Esophagus squamous epithelium (tissue), 5 donors: ENCODE results near the gene TOX2. TPM values are rescaled to one million over a fixed set of nuclear protein-coding genes. Genes with fewer than 3 reads are reported as not detected.

ENCODE experiments used
- DNase-seq: peaks from one replicate; lab custom pipeline; 2025; lab: John Stamatoyannopoulos, UW
- H3K27ac ChIP-seq, 4 donors: fragments of 200-600 bp; sonication (generic); one replicate each; pipeline ENCODE4 v1.5.1; 2016 to 2019; ENCODE audit warnings: mild to moderate bottlenecking in 1 of 4
- H3K27me3 ChIP-seq, 4 donors: fragments of 200-600 bp; sonication (generic); 1 replicate in 3 of 4; 2 replicates in 1 of 4; pipeline versions ENCODE4 v1.5.1 to v1.6.0; 2017 to 2021; ENCODE audit warnings: antibody characterized with exemption in 1 of 4
- H3K36me3 ChIP-seq, 3 donors: fragments of 200-600 bp; sonication (generic); one replicate each; pipeline ENCODE4 v1.5.1; 2016 to 2019
- H3K4me1 ChIP-seq, 3 donors: fragments of 200-600 bp; sonication (generic); one replicate each; pipeline ENCODE4 v1.5.1; 2017 to 2019
- H3K4me3 ChIP-seq, 4 donors: fragments of 200-600 bp; sonication (generic); 1 replicate in 3 of 4; 2 replicates in 1 of 4; pipeline ENCODE4 v1.5.1; 2016 to 2019; ENCODE audit warnings: mild to moderate bottlenecking in 2 of 4, moderate library complexity in 1 of 4
- H3K9me3 ChIP-seq, 3 donors: fragments of 200-600 bp; sonication (generic); one replicate each; pipeline ENCODE4 v1.5.1; 2016 to 2019
- POLR2A ChIP-seq, 4 donors: fragments of 450-650 bp; IDR thresholded peaks; one replicate each; pipeline ENCODE4 v1.6.1; 2017; ENCODE audit warnings: antibody characterized with exemption in 4 of 4, mild to moderate bottlenecking in 4 of 4, moderate library complexity in 3 of 4
- WGBS, 2 donors: methylation state at CpG; one replicate each; pipeline ENCODE4 v1.1.5; 2018; 5-methylcytosine and 5-hydroxymethylcytosine counted together
- intact Hi-C: fragments of 100-400 bp; cut with DNase I; formaldehyde crosslinking; loops from one replicate; pipeline ENCODE4 v1.15.0; 2022
- total RNA-seq, 4 donors: library from RNA; depleted of rRNA; stranded (reverse); fragments of >200 nt; gene quantifications; one replicate each; pipeline ENCODE4 v1.1.0, GENCODE V29; 2016
- TF ChIP-seq, protein P1 (sequence below), 6 experiments: fragments of 450-650 bp in 4 of 6; fragments of 200-600 bp in 2 of 6; sonication (generic) in 2 of 6; IDR thresholded peaks; one replicate each; pipeline ENCODE4 v1.5.1; 2016 to 2019; ENCODE audit warnings: antibody characterized with exemption in 6 of 6, mild to moderate bottlenecking in 4 of 6, moderate library complexity in 4 of 6
- donor health status: DM: yes; HTN: yes; CAD: no.

The TOX2 gene
- total RNA-seq, 4 donors from 2014 or later = 0.99 to 22.9 (median 3.1) TPM

DNA sequence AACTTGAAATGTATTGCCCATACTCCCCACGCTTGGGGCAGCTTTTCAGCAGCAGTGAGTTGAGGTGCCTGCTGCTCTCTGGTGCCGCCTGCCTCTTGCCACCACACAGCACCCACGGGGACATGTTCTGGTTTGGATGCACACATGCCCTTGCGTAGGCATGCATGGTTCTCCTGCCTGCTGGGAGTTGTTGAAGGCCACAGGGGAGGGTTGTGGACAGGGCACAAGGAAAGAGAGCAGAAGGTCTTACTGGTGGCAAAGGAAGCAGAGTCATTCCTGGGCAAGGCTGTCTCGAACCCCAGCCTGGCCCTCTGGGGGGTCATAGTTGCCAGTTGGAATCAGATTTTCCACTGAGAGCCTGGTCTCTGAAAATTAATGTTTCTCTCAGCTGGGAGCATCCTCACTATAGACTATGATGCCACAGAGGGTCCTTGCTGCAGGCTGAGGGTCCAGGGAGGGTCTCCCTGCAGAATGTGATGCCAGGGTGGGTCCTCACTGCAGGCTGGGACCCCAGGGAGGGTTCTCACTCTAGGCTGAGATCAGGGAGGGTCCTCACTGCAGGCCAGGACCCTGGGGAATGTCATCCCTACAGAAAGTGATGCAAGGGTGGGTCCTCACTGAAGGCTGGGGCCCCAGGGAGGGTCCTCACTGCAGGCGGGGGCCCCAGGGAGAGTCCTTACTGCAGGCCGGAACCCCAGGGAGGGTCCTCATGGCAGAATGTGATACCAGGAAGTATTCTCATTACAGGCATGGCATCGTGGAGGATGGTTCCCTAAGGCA is 59.2 kb downstream of the TOX2 start:
- intact Hi-C loops = no loop called here
- Histone ChIP-seq H3K27me3 (peaks cover 0 to 11% (median 0%) of the 10 kb centered on the region in 4 donors), H3K4me3 (no peak overlapping the region), H3K9me3 (no peaks in the 10 kb centered on the region), H3K36me3 (no peaks in the 10 kb centered on the region), H3K27ac (no peak overlapping the region), H3K4me1 (peaks cover 0 to 9% (median 0%) of the 10 kb centered on the region in 3 donors)
- DNase-seq = no peak
- 67 to 81% methylated on average over 2 to 5 of the region's 8 CpGs for WGBS, 2 donors
- TF ChIP-seq POLR2A (IDR thresholded peaks at IDR 0.05) = no peak
- TF ChIP-seq, protein P1, sequence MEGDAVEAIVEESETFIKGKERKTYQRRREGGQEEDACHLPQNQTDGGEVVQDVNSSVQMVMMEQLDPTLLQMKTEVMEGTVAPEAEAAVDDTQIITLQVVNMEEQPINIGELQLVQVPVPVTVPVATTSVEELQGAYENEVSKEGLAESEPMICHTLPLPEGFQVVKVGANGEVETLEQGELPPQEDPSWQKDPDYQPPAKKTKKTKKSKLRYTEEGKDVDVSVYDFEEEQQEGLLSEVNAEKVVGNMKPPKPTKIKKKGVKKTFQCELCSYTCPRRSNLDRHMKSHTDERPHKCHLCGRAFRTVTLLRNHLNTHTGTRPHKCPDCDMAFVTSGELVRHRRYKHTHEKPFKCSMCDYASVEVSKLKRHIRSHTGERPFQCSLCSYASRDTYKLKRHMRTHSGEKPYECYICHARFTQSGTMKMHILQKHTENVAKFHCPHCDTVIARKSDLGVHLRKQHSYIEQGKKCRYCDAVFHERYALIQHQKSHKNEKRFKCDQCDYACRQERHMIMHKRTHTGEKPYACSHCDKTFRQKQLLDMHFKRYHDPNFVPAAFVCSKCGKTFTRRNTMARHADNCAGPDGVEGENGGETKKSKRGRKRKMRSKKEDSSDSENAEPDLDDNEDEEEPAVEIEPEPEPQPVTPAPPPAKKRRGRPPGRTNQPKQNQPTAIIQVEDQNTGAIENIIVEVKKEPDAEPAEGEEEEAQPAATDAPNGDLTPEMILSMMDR (IDR thresholded peaks at IDR 0.05) = no peak

DNA sequence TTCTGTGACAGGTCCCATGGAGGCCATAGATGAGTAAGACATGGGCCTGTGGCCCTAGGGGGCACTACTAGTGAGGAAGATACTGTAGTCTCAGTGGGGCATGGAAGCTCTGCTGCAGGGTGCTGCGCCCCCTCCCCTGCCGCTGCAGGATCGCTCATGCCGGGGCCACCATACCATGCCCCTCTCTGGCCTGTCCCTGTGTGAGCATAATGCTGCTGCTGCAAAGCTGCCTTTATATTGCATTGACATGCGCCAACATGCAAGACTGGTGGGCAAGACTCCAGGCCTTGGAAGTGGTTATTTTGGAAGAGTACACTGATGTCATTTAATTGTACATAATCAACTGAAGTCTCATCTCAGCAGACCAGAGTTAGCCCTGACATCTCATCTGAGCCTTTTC is 60.0 kb downstream of the TOX2 start:
- H3K9me3 ChIP-seq = no peaks in the 10 kb centered on the region
- no peaks in the 10 kb centered on the region for H3K36me3 ChIP-seq
- peaks cover 0 to 9% (median 0%) of the 10 kb centered on the region in 3 donors for H3K4me1 ChIP-seq
- peaks cover 0 to 11% (median 0%) of the 10 kb centered on the region in 4 donors for H3K27me3 ChIP-seq
- 45 to 72% methylated on average over 2 to 5 of the region's 5 CpGs for WGBS, 2 donors
- TF ChIP-seq POLR2A (IDR thresholded peaks at IDR 0.05) = no peak
- TF ChIP-seq, protein P1 (IDR thresholded peaks at IDR 0.05) = no peak
- intact Hi-C loops = no loop called here
- DNase-seq = no peak
- no peak overlapping the region for H3K4me3 ChIP-seq
- no peak overlapping the region for H3K27ac ChIP-seq

DNA sequence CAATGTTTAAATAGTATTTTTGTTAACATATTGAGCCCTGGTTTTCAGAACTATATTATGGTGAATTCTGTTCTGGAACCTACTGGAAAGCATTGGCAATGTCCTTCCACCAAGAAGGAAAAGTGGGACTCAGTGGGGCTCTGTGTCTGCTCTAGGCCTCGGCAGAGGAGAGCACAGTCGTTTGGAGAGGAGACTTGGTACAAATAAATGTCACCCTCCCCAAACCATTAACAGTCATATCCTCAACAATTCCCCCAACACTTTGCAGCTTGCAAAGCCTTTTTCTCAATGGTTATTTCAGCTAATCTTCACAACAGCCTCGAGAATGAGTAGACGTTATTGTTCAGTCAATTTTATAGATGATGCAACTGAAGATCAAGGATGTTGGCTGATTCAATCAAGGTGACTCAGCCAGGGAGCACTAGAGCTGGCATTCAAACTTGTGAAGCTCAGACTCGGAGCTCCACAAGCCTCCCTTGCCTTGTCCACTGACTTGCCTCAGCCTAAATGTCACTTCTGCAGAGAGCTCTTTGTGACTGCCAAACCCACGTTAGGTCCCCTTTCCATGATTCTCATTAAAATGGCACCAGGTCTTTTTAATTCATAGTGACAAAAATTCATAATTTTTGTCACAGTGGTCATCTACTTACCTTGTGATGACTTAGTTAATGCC is 60.6 kb downstream of the TOX2 start:
- intact Hi-C loops = no loop called here
- no peak for TF ChIP-seq POLR2A (IDR thresholded peaks at IDR 0.05)
- TF ChIP-seq, protein P1 (IDR thresholded peaks at IDR 0.05) = no peak
- peaks cover 0 to 11% (median 0%) of the 10 kb centered on the region in 4 donors for H3K27me3 ChIP-seq
- peaks cover 0 to 9% (median 0%) of the 10 kb centered on the region in 3 donors for H3K4me1 ChIP-seq
- no peaks in the 10 kb centered on the region for H3K9me3 ChIP-seq
- H3K27ac ChIP-seq = no peak overlapping the region
- no peaks in the 10 kb centered on the region for H3K36me3 ChIP-seq
- WGBS, 2 donors = 36 to 59% methylated on average over 6 of the region's 6 CpGs
- H3K4me3 ChIP-seq = no peak overlapping the region
- DNase-seq = no peak

DNA sequence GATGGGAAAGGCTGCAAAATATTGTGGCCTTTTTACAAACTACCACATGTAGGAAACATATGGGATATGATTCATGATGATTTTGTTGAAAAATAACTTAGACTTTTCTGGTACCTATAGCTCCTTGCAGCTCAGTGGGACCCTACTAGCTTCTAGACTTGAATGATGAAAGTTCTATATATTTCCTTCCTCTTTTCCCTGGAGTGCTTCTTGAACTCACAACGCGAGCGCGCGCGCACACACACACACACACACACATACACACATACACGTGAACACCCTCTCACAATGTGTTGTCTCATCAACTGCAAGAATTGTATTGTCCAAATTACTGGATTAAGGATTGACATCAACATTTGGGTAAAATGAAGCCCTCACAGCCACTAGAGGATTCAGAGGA is 61.9 kb downstream of the TOX2 start:
- peaks cover 0 to 11% (median 0%) of the 10 kb centered on the region in 4 donors for H3K27me3 ChIP-seq
- intact Hi-C loops = no loop called here
- 81 to 85% methylated on average over 7 of the region's 7 CpGs for WGBS, 2 donors
- H3K27ac ChIP-seq = no peak overlapping the region
- no peak for DNase-seq
- H3K4me3 ChIP-seq = no peak overlapping the region
- no peak for TF ChIP-seq POLR2A (IDR thresholded peaks at IDR 0.05)
- TF ChIP-seq, protein P1 (IDR thresholded peaks at IDR 0.05) = no peak
- peaks cover 0 to 9% (median 0%) of the 10 kb centered on the region in 3 donors for H3K4me1 ChIP-seq
- no peaks in the 10 kb centered on the region for H3K36me3 ChIP-seq
- H3K9me3 ChIP-seq = no peaks in the 10 kb centered on the region

DNA sequence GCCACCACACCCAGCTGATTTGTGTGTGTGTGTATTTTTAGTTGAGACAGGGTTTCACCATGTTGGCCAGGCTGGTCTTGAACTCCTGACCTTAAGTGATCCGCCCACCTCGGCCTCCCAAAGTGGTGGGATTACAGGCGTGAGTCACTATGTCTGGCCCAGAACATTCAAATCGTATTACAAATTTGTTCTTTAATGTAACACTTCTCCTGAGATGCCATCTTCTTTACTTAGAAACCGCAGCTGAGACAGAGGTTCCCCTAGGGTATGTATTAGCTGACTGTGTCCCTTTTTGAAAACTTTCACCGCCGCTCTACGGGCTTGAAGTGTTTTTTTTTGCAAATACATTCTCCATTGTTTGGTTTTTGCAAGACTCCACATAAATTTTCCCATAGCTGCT is 62.6 kb downstream of the TOX2 start:
- DNase-seq = no peak
- Histone ChIP-seq H3K36me3 (no peaks in the 10 kb centered on the region), H3K27ac (no peak overlapping the region), H3K4me1 (peaks cover 0 to 9% (median 0%) of the 10 kb centered on the region in 3 donors), H3K4me3 (no peak overlapping the region), H3K27me3 (peaks cover 0 to 11% (median 0%) of the 10 kb centered on the region in 4 donors), H3K9me3 (no peaks in the 10 kb centered on the region)
- WGBS, 2 donors = 57 to 86% methylated on average over 8 of the region's 8 CpGs
- intact Hi-C loops = no loop called here
- TF ChIP-seq, protein P1 (IDR thresholded peaks at IDR 0.05) = no peak
- no peak for TF ChIP-seq POLR2A (IDR thresholded peaks at IDR 0.05)
